ENCODE data around the gene CHKA. TPM values are rescaled to one million over a fixed set of nuclear protein-coding genes. Genes with fewer than 3 reads are reported as not detected.

The CHKA gene
- total RNA-seq, 1 experiment from 2014 or later: 63.0 TPM

- H4K5ac ChIP-seq (ENCODE audit: insufficient read length, low read depth, low read length): no peak overlapping the region
- H2BK15ac ChIP-seq (ENCODE audit: low read depth, low read length): no peak overlapping the region
- H3K79me1 ChIP-seq (ENCODE audit: insufficient read depth, low read depth, low read length, poor library complexity, severe bottlenecking): no peaks in the 10 kb centered on the region
- no peak overlapping the region for H4K8ac ChIP-seq (replicated peaks; ENCODE audit: insufficient read length, low read depth, low read length)
- no peak overlapping the region for H3K9ac ChIP-seq (ENCODE audit: extremely low read depth, insufficient read length, low read length)
- no peak overlapping the region for H3K27ac ChIP-seq (ENCODE audit: insufficient read length, low read depth, low read length)
- peaks cover 4% of the 10 kb centered on the region for H3K27me3 Mint-ChIP-seq (ENCODE audit: low read depth)
- H3K56ac ChIP-seq (ENCODE audit: insufficient read length, low read depth, low read length): no peak overlapping the region
- TF ChIP-seq CTCF (conservative IDR thresholded peaks at IDR 0.05): no peak
- H3K4me1 ChIP-seq (ENCODE audit: insufficient read depth, low read length): no peaks in the 10 kb centered on the region
- peaks cover 12% of the 10 kb centered on the region for H3K9me3 ChIP-seq (ENCODE audit: control insufficient read depth, low read depth, low read length)
- H3K4me3 Mint-ChIP-seq: no peak overlapping the region
- H4K91ac ChIP-seq (ENCODE audit: insufficient read length, low read depth, low read length): no peak overlapping the region
- H2BK20ac ChIP-seq (ENCODE audit: low read depth, low read length, poor library complexity, severe bottlenecking): no peak overlapping the region
- no peak overlapping the region for H3T11ph ChIP-seq (ENCODE audit: low read length)
- no CpG with 5 or more reads among the region's 5 CpGs for WGBS (ENCODE audit: extremely low coverage, insufficient read length, low lambda C conversion rate)
- H3K4me2 ChIP-seq (ENCODE audit: insufficient read depth, insufficient read length, low read length): no peak overlapping the region
- H2BK5ac ChIP-seq (ENCODE audit: insufficient read length, low read length): no peak overlapping the region
- H3K23me2 ChIP-seq (ENCODE audit: insufficient read length, low read depth, low read length, poor library complexity, severe bottlenecking): no peaks in the 10 kb centered on the region
- peaks cover 30% of the 10 kb centered on the region in 2 experiments for H3K9me3 Mint-ChIP-seq
- H3K27ac Mint-ChIP-seq: no peak overlapping the region
- no peak overlapping the region for H2BK12ac ChIP-seq (ENCODE audit: insufficient read length, low read depth, low read length)
- no peak overlapping the region for H2AK5ac ChIP-seq (ENCODE audit: insufficient read length, low read length)
- H3K36me3 Mint-ChIP-seq (ENCODE audit: insufficient read depth in 1 of 3, low read depth in 3 of 3): peaks cover 16 to 28% (median 17%) of the 10 kb centered on the region in 3 experiments
- H3K79me2 ChIP-seq (ENCODE audit: insufficient read depth, low read length): no peaks in the 10 kb centered on the region
- H2AFZ ChIP-seq (ENCODE audit: low read length): no peak overlapping the region
- H3K23ac ChIP-seq (ENCODE audit: insufficient read length, low read depth, low read length): no peak overlapping the region
- H3K4ac ChIP-seq (ENCODE audit: low read depth, low read length): no peak overlapping the region
- H3K18ac ChIP-seq (ENCODE audit: insufficient read length, low read depth, low read length): no peak overlapping the region
- no peaks in the 10 kb centered on the region for H4K20me1 ChIP-seq (ENCODE audit: control insufficient read depth, insufficient read depth, insufficient read length)
- no peak overlapping the region for H2BK120ac ChIP-seq (ENCODE audit: low read depth, low read length, poor library complexity, severe bottlenecking)
- peaks cover 0 to 4% of the 10 kb centered on the region in 2 experiments; a peak in 2 of 4 replicates for H3K4me1 Mint-ChIP-seq
- H3K27me3 ChIP-seq (ENCODE audit: insufficient read depth, low read length): no peaks in the 10 kb centered on the region
- H3K14ac ChIP-seq (ENCODE audit: insufficient read depth, low read length): no peak overlapping the region
- no peak for DNase-seq
Measured at GRCh38 chr11:68137833-68138232, 16.6 kb upstream of the CHKA start.

Data from H9 (cell line).